ENCODE results near the gene EBNA1BP2. TPM values are rescaled to one million over a fixed set of nuclear protein-coding genes. Genes with fewer than 3 reads are reported as not detected.

The EBNA1BP2 gene
- total and polyA plus RNA-seq, 2 of the 13 experiments (the other 11 are each of a cell fraction or from before 2014, with no cell fraction given), result 27.1 to 102 TPM

- no peak for TF ChIP-seq ASH2L (IDR thresholded peaks at IDR 0.05; ENCODE audit: insufficient read length, low read depth, low read length)
- TF ChIP-seq ZNF235 (CRISPR knock-in tag; IDR thresholded peaks at IDR 0.05; ENCODE audit: borderline replicate concordance), result no peak
- no peak for TF ChIP-seq ZNF10 (CRISPR knock-in tag; IDR thresholded peaks at IDR 0.05; ENCODE audit: borderline replicate concordance, low read depth)
These were observed 32.3 kb upstream of the EBNA1BP2 start (continued) for GRCh38 chr1:43204394-43204793.

- ATAC-seq (no peak), DNase-seq (ENCODE audit: low spot score) (no peak), FAIRE-seq (no peak)
- Histone ChIP-seq H3K9ac (ENCODE audit: insufficient read depth, low read depth, low read length) (no peak overlapping the region), H3K79me2 (ENCODE audit: insufficient read depth, low read length) (no peaks in the 10 kb centered on the region), H3K27ac (ENCODE audit: extremely low read length, insufficient read depth, low read length) (no peak overlapping the region), H3K27me3 (ENCODE audit: control insufficient read depth in 1 of 2, insufficient read depth in 2 of 2, low read length in 2 of 2) (no peaks in the 10 kb centered on the region), H3K4me2 (ENCODE audit: low read depth, low read length) (no peak overlapping the region), H3K36me3 (replicated peaks in 1 of 2; ENCODE audit: control insufficient read depth in 1 of 2, insufficient read depth in 2 of 2, low read length in 2 of 2) (no peaks in the 10 kb centered on the region), H4K20me1 (ENCODE audit: insufficient read depth, low read length) (no peaks in the 10 kb centered on the region), H3K9me3 (ENCODE audit: low read length) (no peaks in the 10 kb centered on the region), H3K4me1 (ENCODE audit: insufficient read depth, low read length) (peaks cover 55% of the 10 kb centered on the region), H2AFZ (ENCODE audit: low read length) (no peak overlapping the region), H3K4me3 (replicated peaks in 1 of 3; ENCODE audit: insufficient read depth in 1 of 3, low read depth in 2 of 3, low read length in 3 of 3) (no peak overlapping the region)
- intact Hi-C loops (cut with micrococcal nuclease; ENCODE audit: unreplicated experiment) (no loop called here), in situ Hi-C loops (cut with HindIII; ENCODE audit: extremely low pct_ligation_motif_present, low pct_unique_long_range_greater_than_20kb) (no loop called here)
- no peak for TF ChIP-seq PRDM15 (CRISPR knock-in tag; IDR thresholded peaks at IDR 0.05)
- peak; percentile 66; the same call in 1 of the 2 replicates for TF ChIP-seq ZNF160 (CRISPR knock-in tag; IDR thresholded peaks at IDR 0.05)
- TF ChIP-seq ZNF414 (CRISPR knock-in tag; IDR thresholded peaks at IDR 0.05), result no peak
- no peak for TF ChIP-seq ZNF142 (CRISPR knock-in tag; IDR thresholded peaks at IDR 0.05)
- TF ChIP-seq HES4 (CRISPR knock-in tag; IDR thresholded peaks at IDR 0.05; ENCODE audit: borderline replicate concordance), result no peak
- CTCF ChIA-PET (ENCODE audit: low intra/inter-chr PET ratio, low total read pairs), result no interaction called here
- POLR2A ChIA-PET, result no interaction called here
- 54% methylated on average over 3 of the region's 3 CpGs for WGBS (ENCODE audit: low lambda C conversion rate)
- BruUV-seq (replicated peaks), result no TSS peak
These were observed 31.8 kb upstream of the EBNA1BP2 start for GRCh38 chr1:43203859-43204258.
